SW 1271 (cell line): Measurements from ENCODE around the gene CCDC87.
A peak's percentile ranks its signal among the peaks of the same experiment; 100 is the strongest.
"Not testable (repeated sequence)": the region's sequence is repeated elsewhere in the genome, so short reads cannot be mapped to it uniquely, and the experiment has no call there.

ENCODE experiments used
- DNase-seq, 2 experiments: peaks; one replicate each; lab custom pipeline; 2025; lab: John Stamatoyannopoulos, UW

Gene CCDC87, protein sequence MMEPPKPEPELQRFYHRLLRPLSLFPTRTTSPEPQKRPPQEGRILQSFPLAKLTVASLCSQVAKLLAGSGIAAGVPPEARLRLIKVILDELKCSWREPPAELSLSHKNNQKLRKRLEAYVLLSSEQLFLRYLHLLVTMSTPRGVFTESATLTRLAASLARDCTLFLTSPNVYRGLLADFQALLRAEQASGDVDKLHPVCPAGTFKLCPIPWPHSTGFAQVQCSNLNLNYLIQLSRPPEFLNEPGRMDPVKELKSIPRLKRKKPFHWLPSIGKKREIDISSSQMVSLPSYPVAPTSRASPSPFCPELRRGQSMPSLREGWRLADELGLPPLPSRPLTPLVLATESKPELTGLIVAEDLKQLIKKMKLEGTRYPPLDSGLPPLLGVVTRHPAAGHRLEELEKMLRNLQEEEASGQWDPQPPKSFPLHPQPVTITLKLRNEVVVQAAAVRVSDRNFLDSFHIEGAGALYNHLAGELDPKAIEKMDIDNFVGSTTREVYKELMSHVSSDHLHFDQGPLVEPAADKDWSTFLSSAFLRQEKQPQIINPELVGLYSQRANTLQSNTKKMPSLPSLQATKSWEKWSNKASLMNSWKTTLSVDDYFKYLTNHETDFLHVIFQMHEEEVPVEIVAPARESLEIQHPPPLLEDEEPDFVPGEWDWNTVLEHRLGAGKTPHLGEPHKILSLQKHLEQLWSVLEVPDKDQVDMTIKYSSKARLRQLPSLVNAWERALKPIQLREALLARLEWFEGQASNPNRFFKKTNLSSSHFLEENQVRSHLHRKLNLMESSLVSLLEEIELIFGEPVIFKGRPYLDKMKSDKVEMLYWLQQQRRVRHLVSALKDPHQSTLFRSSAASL

GRCh38 chr11:66592457-66593302 is at the start of gene CCDC87, which contains the start of gene CCS:
Gene CCDC87 (minus strand): TSS chr11:66593063. CDS start chr11:66593015, 48 bp downstream.
Gene CCS (plus strand): TSS chr11:66593185. CDS start chr11:66593262, 77 bp downstream.
- DNase-seq, result peak; percentile 85 to 95

GRCh38 chr11:66641834-66642233 is 49.0 kb upstream of the CCDC87 start:
- DNase-seq, result no peak

- DNase-seq, result not testable (repeated sequence)
Measured at GRCh38 chr11:66639814-66640340, 47.0 kb upstream of the CCDC87 start.

GRCh38 chr11:66639066-66639813 is 46.4 kb upstream of the CCDC87 start:
- peak in 1 of 2 experiments; percentile 54 for DNase-seq

GRCh38 chr11:66638177-66639065 is 45.6 kb upstream of the CCDC87 start, which contains the start of gene RBM4:
Gene RBM4 (plus strand): TSS chr11:66638703. CDS start chr11:66639712, 1,009 bp downstream.
- DNase-seq, result peak; percentile 99

DNA sequence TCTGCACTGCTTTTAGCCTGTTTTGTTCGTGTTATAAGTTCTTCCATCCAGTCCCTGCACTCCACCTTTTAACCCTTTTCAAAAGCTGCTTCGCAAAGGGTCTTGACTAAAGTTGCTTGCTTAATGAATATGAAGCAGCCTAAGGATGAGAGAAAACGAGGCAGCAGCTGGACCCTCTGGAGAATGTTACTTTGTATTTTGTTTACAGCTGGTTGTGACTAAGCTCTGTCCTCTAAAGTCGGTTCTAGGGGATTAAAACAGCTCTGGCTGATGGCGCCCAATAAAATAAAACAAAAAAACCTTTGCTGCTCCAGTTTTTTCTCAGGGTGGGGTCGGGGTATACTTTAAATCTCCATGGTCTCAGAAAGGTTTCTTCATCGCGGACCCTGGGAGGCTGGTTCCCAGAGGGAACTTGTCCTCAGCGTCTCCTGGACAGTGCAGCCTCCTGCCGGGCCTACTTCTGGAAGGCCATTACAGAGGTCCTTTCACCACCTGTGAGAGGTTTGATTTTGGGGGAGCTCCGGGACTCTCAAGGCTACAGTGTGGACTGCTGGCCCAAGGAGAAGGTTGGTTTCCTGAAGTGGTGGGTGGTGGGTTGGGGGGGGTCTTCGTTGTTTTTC is 44.8 kb upstream of the CCDC87 start:
- DNase-seq, result no peak

GRCh38 chr11:66636411-66636810 is 43.5 kb upstream of the CCDC87 start:
- no peak for DNase-seq

- no peak for DNase-seq
Measured at GRCh38 chr11:66632952-66633351, 40.1 kb upstream of the CCDC87 start.

- DNase-seq, result no peak
Measured at GRCh38 chr11:66631883-66632282, 39.0 kb upstream of the CCDC87 start.

DNA sequence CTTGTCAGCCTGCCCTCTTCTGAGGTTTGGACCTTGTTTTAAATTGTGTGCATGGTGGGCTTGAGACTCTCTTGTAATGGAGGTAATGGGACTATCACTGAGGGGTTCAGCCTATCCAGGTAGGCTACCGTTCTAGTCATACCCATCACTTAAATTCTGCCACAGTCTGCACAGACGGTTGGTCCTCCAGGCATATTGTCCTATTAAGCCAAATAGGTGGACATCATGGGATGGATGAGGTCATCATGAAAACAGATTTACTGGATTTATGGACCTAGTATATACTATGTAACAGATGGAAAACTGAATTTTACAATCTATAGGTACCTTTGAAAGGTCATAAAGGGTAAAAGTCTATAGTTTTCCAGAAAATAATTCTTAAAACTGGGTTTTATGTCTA is 36.5 kb upstream of the CCDC87 start:
- no peak for DNase-seq

GRCh38 chr11:66628061-66628603 is 35.3 kb upstream of the CCDC87 start:
- no peak for DNase-seq

GRCh38 chr11:66626926-66627325 is 34.1 kb upstream of the CCDC87 start:
- no peak for DNase-seq

DNA sequence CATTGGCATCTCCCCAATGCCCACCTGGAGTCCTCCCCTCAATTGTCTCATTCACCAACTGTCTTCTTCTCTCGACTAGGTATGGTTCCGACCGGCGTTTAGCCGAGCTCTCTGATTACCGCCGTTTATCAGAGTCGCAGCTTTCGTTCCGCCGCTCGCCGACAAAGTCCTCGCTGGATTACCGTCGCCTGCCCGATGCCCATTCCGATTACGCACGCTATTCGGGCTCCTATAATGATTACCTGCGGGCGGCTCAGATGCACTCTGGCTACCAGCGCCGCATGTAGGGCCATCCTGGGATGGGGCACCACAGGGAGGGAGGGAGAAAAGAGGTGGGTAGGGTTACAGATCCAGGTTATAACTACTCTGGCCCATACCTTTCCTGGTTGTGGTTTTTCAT is 33.5 kb upstream of the CCDC87 start:
- DNase-seq, result no peak

- no peak for DNase-seq
Measured at GRCh38 chr11:66625752-66626149, 32.9 kb upstream of the CCDC87 start.

- no peak for DNase-seq
Measured at GRCh38 chr11:66625041-66625751, 32.3 kb upstream of the CCDC87 start.

- no peak for DNase-seq
Measured at GRCh38 chr11:66624450-66624849, 31.6 kb upstream of the CCDC87 start.

DNA sequence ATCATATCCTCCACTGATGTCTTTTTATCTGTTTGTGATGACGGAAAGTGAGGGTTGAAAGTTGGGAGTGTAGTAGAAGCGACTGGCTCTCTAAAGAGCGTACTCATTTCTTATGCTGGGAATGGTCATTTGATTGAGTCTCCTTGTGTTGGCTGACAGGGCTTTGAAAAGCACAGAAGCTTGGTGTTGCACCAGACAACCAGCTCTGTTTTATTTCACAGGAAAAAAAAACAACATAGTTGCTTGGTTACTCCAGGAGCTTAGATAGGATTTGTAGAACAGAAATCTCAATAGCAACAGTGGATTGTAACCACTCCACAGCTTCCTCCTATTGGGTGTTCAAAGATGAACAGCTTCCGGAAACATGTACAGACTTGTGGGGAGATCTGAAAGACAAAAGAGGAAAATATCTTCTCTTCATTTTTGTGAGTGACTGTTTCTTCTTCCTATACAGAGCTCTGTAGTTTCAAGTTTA is 26.3 kb upstream of the CCDC87 start:
- DNase-seq, result no peak

DNA sequence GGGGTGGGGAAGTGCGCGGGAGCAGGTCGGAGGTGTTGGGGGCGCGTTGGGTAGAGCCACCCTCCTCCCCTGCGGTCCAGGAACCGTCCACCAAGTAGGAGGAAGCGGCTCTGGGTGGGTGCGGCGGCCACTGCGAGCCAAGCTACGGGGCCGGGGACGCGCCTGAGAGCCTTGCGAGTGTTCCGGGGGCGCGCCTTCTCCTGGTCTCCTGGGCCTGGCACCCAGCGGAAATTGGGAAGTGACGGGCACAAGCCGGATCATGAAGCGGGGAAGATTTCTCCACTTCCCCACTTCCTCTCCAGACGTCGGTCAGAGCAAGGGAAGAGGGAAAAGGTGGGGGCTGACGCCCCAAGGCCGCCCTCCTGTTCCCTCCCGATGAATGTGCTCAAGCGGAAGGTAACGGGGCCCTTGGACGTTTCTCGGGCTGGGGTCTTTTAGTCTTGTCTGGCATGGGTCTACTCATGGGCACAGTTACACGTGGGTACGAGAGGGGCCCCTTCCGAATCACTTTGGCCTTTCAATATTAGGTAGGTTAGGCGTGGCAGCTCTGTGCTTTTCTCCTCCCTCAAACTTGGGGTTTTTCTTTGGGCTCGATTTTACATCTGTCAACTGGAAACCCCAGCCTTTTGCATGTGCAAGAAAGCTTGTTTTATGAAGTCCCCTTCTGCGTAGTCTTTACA is 24.4 kb upstream of the CCDC87 start:
- peak; percentile 52 to 60 for DNase-seq
